ENCODE results near the gene RNF130.

The RNF130 gene

DNA sequence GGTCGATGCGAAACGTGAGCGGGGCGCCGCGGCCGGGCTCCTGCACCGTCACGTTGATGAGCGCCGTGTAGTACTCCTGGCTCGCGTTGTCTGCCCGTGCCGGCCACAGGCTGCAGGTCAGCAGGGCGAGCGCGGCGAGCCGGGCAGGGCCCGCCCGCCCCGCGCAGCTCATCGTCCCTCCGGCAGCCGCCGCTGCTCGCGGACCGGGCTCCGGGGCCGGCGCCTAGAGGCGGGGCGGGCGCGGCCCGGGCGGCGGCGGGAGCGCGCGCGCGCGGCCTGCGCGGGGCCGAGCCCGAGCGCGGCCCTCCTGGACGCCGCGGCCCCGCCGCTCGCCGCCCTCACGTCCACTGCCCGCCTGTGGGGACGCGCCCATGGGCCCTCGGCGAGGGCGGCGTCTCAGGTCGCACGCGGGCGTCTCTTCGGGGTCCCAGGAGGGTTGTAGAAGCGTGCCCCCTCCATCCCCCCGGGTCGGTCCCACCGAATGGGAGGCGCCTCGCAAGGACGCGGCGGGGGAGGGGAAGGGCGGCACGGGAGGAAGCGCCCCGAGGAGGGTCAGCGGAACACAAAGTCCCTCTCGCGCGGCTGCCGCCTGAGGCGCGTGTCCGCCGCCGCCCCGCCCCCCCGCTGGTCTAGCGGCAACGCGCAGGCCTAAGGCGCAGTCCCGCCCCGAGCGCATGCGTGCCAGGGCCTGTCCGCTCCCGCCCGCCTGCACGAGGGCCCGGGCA is at the start of gene RNF130:
TSS of gene RNF130 (minus strand) at position 229 of the 725 bp plus-strand sequence. CDS start at position 172, 57 bp downstream.
- in situ Hi-C loops (cut with HindIII; ENCODE audit: low pct_unique_long_range_greater_than_20kb, low sequenced_read_pairs): no loop called here
- no peak for TF ChIP-seq JUND (IDR thresholded peaks at IDR 0.05; ENCODE audit: low read depth)
- DNase-seq (ENCODE audit: low read depth in 1 of 2, low spot score in 1 of 2): peak; percentile 86 to 93

GRCh38 chr5:180120237-180121101 is 48.9 kb upstream of the RNF130 start:
- no peak for DNase-seq (ENCODE audit: low read depth in 1 of 2, low spot score in 1 of 2)
- in situ Hi-C loops (cut with HindIII; ENCODE audit: low pct_unique_long_range_greater_than_20kb, low sequenced_read_pairs): no loop called here
- TF ChIP-seq JUND (IDR thresholded peaks at IDR 0.05; ENCODE audit: low read depth): no peak

DNA sequence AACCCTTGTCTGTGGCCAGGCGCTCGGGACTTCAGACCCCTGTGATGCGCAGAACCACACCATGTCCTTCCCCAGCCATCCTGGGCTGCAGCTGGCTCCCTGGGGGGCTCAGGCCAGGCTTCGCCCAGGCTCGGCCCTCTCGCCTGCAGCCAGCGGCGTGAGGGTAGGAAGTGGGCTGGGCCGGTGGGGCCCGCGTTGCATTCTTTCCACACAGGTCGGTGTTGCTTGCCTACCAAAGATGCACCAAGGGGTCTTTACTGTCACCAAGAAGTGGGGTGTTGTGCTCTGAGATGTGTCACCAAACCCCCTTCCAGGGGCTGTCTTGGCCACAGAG is 48.3 kb upstream of the RNF130 start:
- DNase-seq (ENCODE audit: low read depth in 1 of 2, low spot score in 1 of 2): no peak
- no peak for TF ChIP-seq JUND (IDR thresholded peaks at IDR 0.05; ENCODE audit: low read depth)
- in situ Hi-C loops (cut with HindIII; ENCODE audit: low pct_unique_long_range_greater_than_20kb, low sequenced_read_pairs): no loop called here

DNA sequence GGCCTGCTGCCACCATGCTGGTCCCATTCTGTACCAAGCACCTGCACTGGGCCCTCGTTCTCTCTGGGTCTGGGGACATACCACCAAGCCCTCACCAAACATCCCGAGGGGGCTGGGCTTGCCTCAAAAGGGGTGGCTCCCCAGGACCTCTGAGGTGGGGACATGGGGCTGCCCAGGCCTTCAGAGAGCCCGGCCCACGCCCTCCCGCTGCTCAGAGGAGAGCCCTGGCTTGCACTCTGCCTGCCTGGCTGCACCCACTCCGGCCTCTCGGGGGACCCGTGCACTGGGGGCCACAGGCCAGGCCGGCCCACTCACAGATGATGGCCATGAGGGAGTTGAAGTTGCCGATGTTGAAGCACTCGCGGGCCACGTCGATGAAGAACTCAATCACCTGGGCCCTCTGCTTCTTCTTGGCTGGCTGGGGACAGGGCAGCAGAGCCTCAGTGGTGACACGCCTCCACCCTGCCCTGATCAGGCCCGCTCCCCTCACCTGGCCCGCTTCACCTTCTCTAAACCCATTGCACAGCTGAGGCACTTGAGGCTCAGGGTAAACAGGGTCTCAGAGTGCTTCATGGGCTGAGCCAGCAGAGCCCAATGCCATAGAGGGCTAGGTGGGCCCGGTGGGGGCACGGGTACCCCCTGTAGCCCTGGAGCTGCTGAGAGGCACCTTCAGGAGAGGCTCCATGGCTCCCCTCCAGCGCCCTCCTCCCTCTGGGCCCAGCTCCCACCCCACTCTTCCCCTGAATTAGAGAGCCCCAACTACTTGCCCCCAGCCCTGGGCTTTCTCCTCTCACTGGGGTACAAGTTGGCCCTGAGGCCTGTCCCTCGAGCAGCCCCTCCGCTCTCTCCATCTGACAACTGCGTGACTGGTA is 47.7 kb upstream of the RNF130 start:
- DNase-seq (ENCODE audit: low read depth in 1 of 2, low spot score in 1 of 2): no peak
- in situ Hi-C loops (cut with HindIII; ENCODE audit: low pct_unique_long_range_greater_than_20kb, low sequenced_read_pairs): no loop called here

GRCh38 chr5:180118391-180118791 is 46.8 kb upstream of the RNF130 start:
- DNase-seq (ENCODE audit: low read depth in 1 of 2, low spot score in 1 of 2): no peak
- TF ChIP-seq JUND (IDR thresholded peaks at IDR 0.05; ENCODE audit: low read depth): no peak
- in situ Hi-C loops (cut with HindIII; ENCODE audit: low pct_unique_long_range_greater_than_20kb, low sequenced_read_pairs): no loop called here

More for the DNA sequence above, 47.7 kb upstream of the RNF130 start:
- TF ChIP-seq JUND (IDR thresholded peaks at IDR 0.05; ENCODE audit: low read depth): no peak

- no peak for TF ChIP-seq JUND (IDR thresholded peaks at IDR 0.05; ENCODE audit: low read depth)
- DNase-seq (ENCODE audit: low read depth in 1 of 2, low spot score in 1 of 2): peak; percentile 81 to 86
- in situ Hi-C loops (cut with HindIII; ENCODE audit: low pct_unique_long_range_greater_than_20kb, low sequenced_read_pairs): no loop called here
Observed at GRCh38 chr5:180117000-180117725, 45.6 kb upstream of the RNF130 start.

DNA sequence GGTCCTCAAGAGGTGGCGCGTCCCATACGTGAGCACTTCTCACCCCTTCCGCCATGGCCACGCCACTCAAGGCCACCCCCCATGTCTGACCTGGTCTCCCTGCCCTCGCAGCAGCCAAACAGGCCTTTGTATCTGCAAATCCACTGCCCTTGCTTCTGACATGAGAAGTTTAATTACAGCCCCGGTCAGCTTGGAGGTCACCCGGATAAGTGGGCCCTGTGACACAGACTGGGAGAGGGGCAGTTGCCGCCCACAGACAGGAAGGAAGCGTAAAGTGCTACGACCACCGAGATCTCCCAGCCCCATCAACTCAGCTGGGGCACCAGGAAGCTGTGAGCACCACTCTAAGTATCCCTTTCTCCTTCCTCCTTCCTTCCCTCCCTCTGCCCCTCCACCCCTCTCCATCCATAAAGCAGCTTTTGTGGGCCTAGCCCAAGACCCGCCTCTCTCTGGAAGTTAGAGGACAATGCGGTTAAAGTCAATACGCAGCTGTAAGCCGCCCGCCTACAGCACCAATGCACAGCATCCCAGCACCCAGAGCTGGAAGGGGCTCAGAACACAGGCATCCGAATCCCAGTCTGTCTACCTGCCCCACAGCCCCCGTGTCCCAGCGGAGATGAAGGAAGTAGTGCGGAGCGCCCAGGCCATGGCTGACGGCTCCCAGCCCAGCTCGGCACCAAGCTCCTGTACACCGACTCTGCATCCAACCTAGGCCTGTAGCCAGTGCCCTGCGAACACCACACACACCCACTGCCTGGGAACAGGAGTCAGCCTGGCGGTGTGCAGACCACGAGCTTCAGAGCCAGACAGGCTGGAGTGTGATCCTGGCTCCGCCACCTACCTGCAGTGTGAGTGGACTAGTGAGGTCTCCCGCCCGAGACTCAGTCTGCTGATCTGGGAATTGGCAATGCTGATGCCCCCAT is 44.8 kb upstream of the RNF130 start:
- no peak for DNase-seq (ENCODE audit: low read depth in 1 of 2, low spot score in 1 of 2)
- TF ChIP-seq JUND (IDR thresholded peaks at IDR 0.05; ENCODE audit: low read depth): no peak
- in situ Hi-C loops (cut with HindIII; ENCODE audit: low pct_unique_long_range_greater_than_20kb, low sequenced_read_pairs): no loop called here

GRCh38 chr5:180115326-180116076 is 43.9 kb upstream of the RNF130 start:
- in situ Hi-C loops (cut with HindIII; ENCODE audit: low pct_unique_long_range_greater_than_20kb, low sequenced_read_pairs): no loop called here
- no peak for TF ChIP-seq JUND (IDR thresholded peaks at IDR 0.05; ENCODE audit: low read depth)
- DNase-seq (ENCODE audit: low read depth in 1 of 2, low spot score in 1 of 2): no peak

- in situ Hi-C loops (cut with HindIII; ENCODE audit: low pct_unique_long_range_greater_than_20kb, low sequenced_read_pairs): no loop called here
- no peak for TF ChIP-seq JUND (IDR thresholded peaks at IDR 0.05; ENCODE audit: low read depth)
Observed at GRCh38 chr5:180114304-180115003, 42.9 kb upstream of the RNF130 start.

More at GRCh38 chr5:180114304-180115003, 42.9 kb upstream of the RNF130 start:
- DNase-seq (ENCODE audit: low read depth in 1 of 2, low spot score in 1 of 2): no peak
